Measurements from ENCODE around the gene PHAF1.

DNA sequence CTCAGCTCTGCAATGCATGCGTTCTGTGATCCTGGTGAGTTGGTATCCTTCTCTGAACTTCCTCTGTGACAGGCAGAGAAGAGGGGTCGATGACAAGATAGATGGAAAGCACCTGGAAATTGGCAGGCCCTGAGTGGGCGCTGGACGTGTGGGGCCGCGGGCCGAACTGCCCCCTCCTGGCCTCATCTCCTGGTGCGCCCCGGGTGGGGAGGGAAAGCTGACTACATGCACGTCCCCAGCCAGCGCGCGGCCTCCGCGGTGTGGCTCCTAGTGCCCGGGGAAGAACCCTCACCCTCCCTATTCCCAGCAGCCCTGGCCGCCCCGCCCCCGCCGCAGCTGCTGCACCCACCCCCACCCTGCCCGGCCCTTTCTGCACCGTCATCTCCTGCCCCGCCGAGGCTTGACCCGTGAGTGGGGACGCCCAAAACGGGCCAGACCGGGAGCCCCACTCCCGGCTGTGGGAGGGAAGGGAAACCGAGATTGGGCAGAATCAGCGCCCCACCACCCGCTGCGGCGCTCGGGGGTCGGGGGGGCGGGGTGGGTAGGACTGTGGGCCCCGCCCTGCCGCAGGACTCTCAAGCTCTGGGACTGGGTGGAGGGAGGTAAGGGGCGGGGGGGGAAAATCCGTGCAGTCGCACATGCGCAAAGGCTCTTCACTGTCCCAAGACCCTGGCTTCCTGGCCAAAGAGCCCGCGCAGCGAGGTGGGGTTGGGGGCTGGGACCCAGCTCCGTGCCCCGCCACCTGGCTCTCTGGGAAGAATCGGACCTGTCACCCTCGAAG lies 60.6 kb downstream of the PHAF1 start, which contains the start of gene NOL3:
- TF ChIP-seq, protein P1, sequence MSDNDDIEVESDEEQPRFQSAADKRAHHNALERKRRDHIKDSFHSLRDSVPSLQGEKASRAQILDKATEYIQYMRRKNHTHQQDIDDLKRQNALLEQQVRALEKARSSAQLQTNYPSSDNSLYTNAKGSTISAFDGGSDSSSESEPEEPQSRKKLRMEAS (IDR thresholded peaks at IDR 0.05) = peak; percentile 51; the same call in 1 of the 2 replicates
- no peak for TF ChIP-seq EZH2 (IDR thresholded peaks at IDR 0.05; ENCODE audit: low read depth, low read length, severe bottlenecking)
- TF ChIP-seq, protein P2, sequence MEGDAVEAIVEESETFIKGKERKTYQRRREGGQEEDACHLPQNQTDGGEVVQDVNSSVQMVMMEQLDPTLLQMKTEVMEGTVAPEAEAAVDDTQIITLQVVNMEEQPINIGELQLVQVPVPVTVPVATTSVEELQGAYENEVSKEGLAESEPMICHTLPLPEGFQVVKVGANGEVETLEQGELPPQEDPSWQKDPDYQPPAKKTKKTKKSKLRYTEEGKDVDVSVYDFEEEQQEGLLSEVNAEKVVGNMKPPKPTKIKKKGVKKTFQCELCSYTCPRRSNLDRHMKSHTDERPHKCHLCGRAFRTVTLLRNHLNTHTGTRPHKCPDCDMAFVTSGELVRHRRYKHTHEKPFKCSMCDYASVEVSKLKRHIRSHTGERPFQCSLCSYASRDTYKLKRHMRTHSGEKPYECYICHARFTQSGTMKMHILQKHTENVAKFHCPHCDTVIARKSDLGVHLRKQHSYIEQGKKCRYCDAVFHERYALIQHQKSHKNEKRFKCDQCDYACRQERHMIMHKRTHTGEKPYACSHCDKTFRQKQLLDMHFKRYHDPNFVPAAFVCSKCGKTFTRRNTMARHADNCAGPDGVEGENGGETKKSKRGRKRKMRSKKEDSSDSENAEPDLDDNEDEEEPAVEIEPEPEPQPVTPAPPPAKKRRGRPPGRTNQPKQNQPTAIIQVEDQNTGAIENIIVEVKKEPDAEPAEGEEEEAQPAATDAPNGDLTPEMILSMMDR (IDR thresholded peaks at IDR 0.05; ENCODE audit: control extremely low read depth in 1 of 3, insufficient read depth in 1 of 3, low read depth in 1 of 3, low read length in 3 of 3) = no peak
- TF ChIP-seq POLR2A (IDR thresholded peaks at IDR 0.05; ENCODE audit: control extremely low read depth in 1 of 2, low read depth in 2 of 2, low read length in 2 of 2) = no peak
- no peak for TF ChIP-seq EP300 (IDR thresholded peaks at IDR 0.05; ENCODE audit: borderline replicate concordance in 1 of 2, low read depth in 2 of 2, low read length in 2 of 2)
- TF ChIP-seq POLR2AphosphoS5 (IDR thresholded peaks at IDR 0.05; ENCODE audit: low read depth, low read length) = no peak
- no peak for TF ChIP-seq TAF7 (optimal IDR thresholded peaks at IDR 0.05; ENCODE audit: borderline replicate concordance, low read depth, low read length)
- peak; percentile 57 for TF ChIP-seq NRF1 (IDR thresholded peaks at IDR 0.05; ENCODE audit: low read depth, low read length)
- no peak for TF ChIP-seq CHD2 (IDR thresholded peaks at IDR 0.05; ENCODE audit: low read length)
- no peak for TF ChIP-seq RAD21 (IDR thresholded peaks at IDR 0.05 in 1 of 2, conservative IDR thresholded peaks at IDR 0.05 in 1 of 2; ENCODE audit: low read depth in 2 of 2, low read length in 2 of 2)
- no peak for TF ChIP-seq PHF8 (conservative IDR thresholded peaks at IDR 0.05; ENCODE audit: low read depth, low read length)
- TF ChIP-seq TAF1 (IDR thresholded peaks at IDR 0.05; ENCODE audit: low read depth, low read length) = no peak
- no peak for TF ChIP-seq EGR1 (IDR thresholded peaks at IDR 0.05; ENCODE audit: borderline replicate concordance, low read depth, low read length)
- no peak for TF ChIP-seq JUND (IDR thresholded peaks at IDR 0.05; ENCODE audit: low read length)

All from H1 (cell line).